H9 (cell line): ENCODE measurements around the gene ADGRB3. TPM values are rescaled to one million over a fixed set of nuclear protein-coding genes. Genes with fewer than 3 reads are reported as not detected.

Experiments used
- DNase-seq: peaks from one replicate; pipeline ENCODE4 v3.0.0-alpha.2; 2017
- H2AFZ ChIP-seq: one replicate; pipeline ENCODE4 v1.6.1; 2013; ENCODE audit warnings: mild to moderate bottlenecking, low read length, control low read depth, moderate library complexity
- H2AK5ac ChIP-seq: 2 replicates; pipeline ENCODE4 v1.6.1; 2013; ENCODE audit warnings: low read length, control low read depth, mixed read lengths; ENCODE audit not compliant: insufficient read length
- H2BK120ac ChIP-seq: one replicate; pipeline ENCODE4 v1.6.1; 2013; ENCODE audit warnings: low read depth, mild to moderate bottlenecking, low read length, control low read depth, inconsistent platforms; ENCODE audit not compliant: poor library complexity, severe bottlenecking
- H2BK12ac ChIP-seq: 2 replicates; pipeline ENCODE4 v1.6.1; 2013; ENCODE audit warnings: low read length, control low read depth, mixed read lengths, low read depth; ENCODE audit not compliant: insufficient read length
- H2BK15ac ChIP-seq: 2 replicates; pipeline ENCODE4 v1.6.1; 2013; ENCODE audit warnings: low read depth, low read length, control low read depth
- H2BK20ac ChIP-seq: one replicate; pipeline ENCODE4 v1.6.1; 2013; ENCODE audit warnings: low read depth, mild to moderate bottlenecking, low read length, control low read depth, inconsistent platforms; ENCODE audit not compliant: poor library complexity, severe bottlenecking
- H2BK5ac ChIP-seq: 2 replicates; pipeline ENCODE4 v1.6.1; 2013; ENCODE audit warnings: low read length, control low read depth, mixed read lengths; ENCODE audit not compliant: insufficient read length
- H3K14ac ChIP-seq: 2 replicates; pipeline ENCODE4 v1.6.1; 2013; ENCODE audit warnings: low read length, control low read depth; ENCODE audit not compliant: insufficient read depth
- H3K18ac ChIP-seq: 2 replicates; pipeline ENCODE4 v1.6.1; 2013; ENCODE audit warnings: low read depth, mild to moderate bottlenecking, mixed read lengths, low read length, control low read depth; ENCODE audit not compliant: insufficient read length
- H3K23ac ChIP-seq: 2 replicates; pipeline ENCODE4 v1.6.1; 2013; ENCODE audit warnings: low read length, control low read depth, mixed read lengths, low read depth; ENCODE audit not compliant: insufficient read length
- H3K23me2 ChIP-seq: 2 replicates; pipeline ENCODE4 v1.6.1; 2013; ENCODE audit warnings: low read depth, mild to moderate bottlenecking, mixed read lengths, low read length, control low read depth; ENCODE audit not compliant: insufficient read length, poor library complexity, severe bottlenecking
- H3K27ac ChIP-seq: 2 replicates; pipeline ENCODE4 v1.5.1; 2013; ENCODE audit warnings: low read length, control low read depth, mixed read lengths, low read depth; ENCODE audit not compliant: insufficient read length
- H3K27me3 ChIP-seq: 2 replicates; pipeline ENCODE4 v1.6.1; 2013; ENCODE audit warnings: low read length, control low read depth, inconsistent platforms; ENCODE audit not compliant: insufficient read depth
- H3K4ac ChIP-seq: 2 replicates; pipeline ENCODE4 v1.6.1; 2013; ENCODE audit warnings: low read depth, mild to moderate bottlenecking, control low read depth, inconsistent platforms, low read length, moderate library complexity
- H3K4me1 ChIP-seq: 2 replicates; pipeline ENCODE4 v1.6.1; 2013; ENCODE audit warnings: low read length, control low read depth, inconsistent platforms; ENCODE audit not compliant: insufficient read depth
- H3K4me2 ChIP-seq: 2 replicates; pipeline ENCODE4 v1.6.1; 2013; ENCODE audit warnings: low read length, control low read depth, mixed read lengths; ENCODE audit not compliant: insufficient read length, insufficient read depth
- H3K56ac ChIP-seq: 2 replicates; pipeline ENCODE4 v1.6.1; 2013; ENCODE audit warnings: low read depth, mild to moderate bottlenecking, mixed read lengths, low read length, control low read depth; ENCODE audit not compliant: insufficient read length
- H3K79me1 ChIP-seq: 2 replicates; pipeline ENCODE4 v1.6.1; 2013; ENCODE audit warnings: low read depth, mild to moderate bottlenecking, moderate library complexity, low read length, control low read depth, inconsistent platforms; ENCODE audit not compliant: insufficient read depth, poor library complexity, severe bottlenecking
- H3K79me2 ChIP-seq: 2 replicates; pipeline ENCODE4 v1.6.1; 2013; ENCODE audit warnings: low read length, control low read depth, inconsistent platforms; ENCODE audit not compliant: insufficient read depth
- H3K9ac ChIP-seq: 2 replicates; pipeline ENCODE4 v1.6.1; 2013; ENCODE audit warnings: low read length, control low read depth, mixed read lengths; ENCODE audit not compliant: insufficient read length; ENCODE audit errors: extremely low read depth
- H3K9me3 ChIP-seq: one replicate; pipeline ENCODE4 v1.6.1; 2013; ENCODE audit warnings: low read depth, low read length, inconsistent platforms; ENCODE audit not compliant: control insufficient read depth
- H3T11ph ChIP-seq: one replicate; pipeline ENCODE4 v1.6.1; 2013; ENCODE audit warnings: mild to moderate bottlenecking, low read length, control low read depth, inconsistent platforms
- H4K20me1 ChIP-seq: one replicate; pipeline ENCODE4 v1.6.1; 2013; ENCODE audit not compliant: control insufficient read depth, insufficient read length, insufficient read depth
- H4K5ac ChIP-seq: 2 replicates; pipeline ENCODE4 v1.6.1; 2013; ENCODE audit warnings: low read depth, mild to moderate bottlenecking, mixed read lengths, low read length, control low read depth; ENCODE audit not compliant: insufficient read length
- H4K8ac ChIP-seq: replicated peaks from 2 replicates; pipeline ENCODE4 v1.6.1; 2013; ENCODE audit warnings: low read length, control low read depth, mixed read lengths, low read depth; ENCODE audit not compliant: insufficient read length
- H4K91ac ChIP-seq: 2 replicates; pipeline ENCODE4 v1.6.1; 2013; ENCODE audit warnings: low read depth, mild to moderate bottlenecking, moderate library complexity, mixed read lengths, low read length, control low read depth; ENCODE audit not compliant: insufficient read length
- H3K27ac Mint-ChIP-seq, 3 experiments: 2 replicates in 2 of 3; 3 replicates in 1 of 3; pipeline ENCODE4 v1.8.0; 2020 to 2021; ENCODE audit warnings: mixed read lengths in 3 of 3, mild to moderate bottlenecking in 1 of 3, moderate library complexity in 1 of 3
- H3K27me3 Mint-ChIP-seq: 2 replicates; pipeline ENCODE4 v1.8.0; 2021; ENCODE audit warnings: low read depth, mild to moderate bottlenecking, moderate library complexity, mixed read lengths
- H3K36me3 Mint-ChIP-seq, 3 experiments: 2 replicates in 2 of 3; 3 replicates in 1 of 3; pipeline ENCODE4 v1.8.0; 2020 to 2021; ENCODE audit warnings: low read depth in 3 of 3, mixed read lengths in 3 of 3; ENCODE audit not compliant: insufficient read depth in 1 of 3
- H3K4me1 Mint-ChIP-seq, 2 experiments: 2 replicates each; pipeline ENCODE4 v1.8.0; 2020; ENCODE audit warnings: mixed read lengths in 2 of 2
- H3K4me3 Mint-ChIP-seq, 2 experiments: 2 replicates in 1 of 2; 3 replicates in 1 of 2; pipeline ENCODE4 v1.8.0; 2020 to 2021; ENCODE audit warnings: mild to moderate bottlenecking in 2 of 2, mixed read lengths in 2 of 2, moderate library complexity in 1 of 2
- H3K9me3 Mint-ChIP-seq, 2 experiments: 2 replicates in 1 of 2; 3 replicates in 1 of 2; pipeline ENCODE4 v1.8.0; 2020; ENCODE audit warnings: mild to moderate bottlenecking in 2 of 2, mixed read lengths in 2 of 2, moderate library complexity in 1 of 2
- WGBS: extraction: QIAGEN DNeasy Blood & Tissue Kit; methylation state at CpG from one replicate; pipeline ENCODE4 v1.1.7; 2013; ENCODE audit warnings: missing lambda C conversion rate, low lambda C conversion rate, mixed read lengths; ENCODE audit not compliant: insufficient read length; ENCODE audit errors: extremely low coverage; 5-methylcytosine and 5-hydroxymethylcytosine counted together
- total RNA-seq: library from RNA; stranded (reverse); gene quantifications from 2 replicates; pipeline ENCODE4 v1.2.1, GENCODE V29; 2021
- TF ChIP-seq, protein P1 (sequence below): fragments of 200-600 bp; sonication (generic); conservative IDR thresholded peaks from 3 replicates; pipeline ENCODE4 v1.8.0; 2021; ENCODE audit warnings: antibody characterized with exemption, mild to moderate bottlenecking

The ADGRB3 gene
- total RNA-seq, 1 experiment from 2014 or later: 0.37 TPM

DNA sequence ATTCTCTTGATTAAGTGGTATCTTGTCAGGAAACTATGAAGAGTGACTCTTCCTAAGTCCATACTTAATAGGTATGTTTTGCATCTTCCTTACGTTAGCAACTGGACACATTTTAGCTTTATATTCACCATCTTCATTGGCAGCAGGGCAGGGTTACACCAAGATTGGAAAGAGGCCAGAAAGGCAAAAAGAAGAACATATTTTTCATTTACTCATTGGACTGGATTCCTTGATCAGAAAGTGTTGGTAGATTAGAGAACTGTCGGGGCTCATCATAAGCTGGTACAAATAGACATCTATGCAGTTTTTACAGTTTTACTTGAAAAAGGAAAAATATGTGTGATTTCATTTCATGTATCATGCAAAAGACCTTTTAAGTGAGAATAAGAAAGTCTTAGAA is 696.8 kb downstream of the ADGRB3 start:
- Histone ChIP-seq H3K27ac (no peak overlapping the region), H3K18ac (no peak overlapping the region), H3K56ac (no peak overlapping the region), H3K9me3 (no peaks in the 10 kb centered on the region), H2AK5ac (no peak overlapping the region), H3K79me2 (no peaks in the 10 kb centered on the region), H3K14ac (no peak overlapping the region), H3K23me2 (no peaks in the 10 kb centered on the region), H2BK120ac (no peak overlapping the region), H4K20me1 (no peaks in the 10 kb centered on the region), H2AFZ (no peak overlapping the region), H4K5ac (no peak overlapping the region), H4K91ac (no peak overlapping the region), H2BK15ac (no peak overlapping the region), H3K23ac (no peak overlapping the region), H3K27me3 (no peaks in the 10 kb centered on the region), H3T11ph (no peak overlapping the region), H2BK5ac (no peak overlapping the region), H2BK12ac (no peak overlapping the region), H3K9ac (no peak overlapping the region), H3K4me2 (no peak overlapping the region), H3K79me1 (no peaks in the 10 kb centered on the region), H3K4ac (no peak overlapping the region), H4K8ac (no peak overlapping the region), H3K4me1 (no peaks in the 10 kb centered on the region), H2BK20ac (no peak overlapping the region)
- no peaks in the 10 kb centered on the region for H3K9me3 Mint-ChIP-seq
- no peak overlapping the region for H3K4me3 Mint-ChIP-seq
- TF ChIP-seq, protein P1, sequence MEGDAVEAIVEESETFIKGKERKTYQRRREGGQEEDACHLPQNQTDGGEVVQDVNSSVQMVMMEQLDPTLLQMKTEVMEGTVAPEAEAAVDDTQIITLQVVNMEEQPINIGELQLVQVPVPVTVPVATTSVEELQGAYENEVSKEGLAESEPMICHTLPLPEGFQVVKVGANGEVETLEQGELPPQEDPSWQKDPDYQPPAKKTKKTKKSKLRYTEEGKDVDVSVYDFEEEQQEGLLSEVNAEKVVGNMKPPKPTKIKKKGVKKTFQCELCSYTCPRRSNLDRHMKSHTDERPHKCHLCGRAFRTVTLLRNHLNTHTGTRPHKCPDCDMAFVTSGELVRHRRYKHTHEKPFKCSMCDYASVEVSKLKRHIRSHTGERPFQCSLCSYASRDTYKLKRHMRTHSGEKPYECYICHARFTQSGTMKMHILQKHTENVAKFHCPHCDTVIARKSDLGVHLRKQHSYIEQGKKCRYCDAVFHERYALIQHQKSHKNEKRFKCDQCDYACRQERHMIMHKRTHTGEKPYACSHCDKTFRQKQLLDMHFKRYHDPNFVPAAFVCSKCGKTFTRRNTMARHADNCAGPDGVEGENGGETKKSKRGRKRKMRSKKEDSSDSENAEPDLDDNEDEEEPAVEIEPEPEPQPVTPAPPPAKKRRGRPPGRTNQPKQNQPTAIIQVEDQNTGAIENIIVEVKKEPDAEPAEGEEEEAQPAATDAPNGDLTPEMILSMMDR: no peak
- H3K27ac Mint-ChIP-seq: no peak overlapping the region
- no CpG with 5 or more reads among the region's 2 CpGs for WGBS
- DNase-seq: no peak
- no peaks in the 10 kb centered on the region for H3K4me1 Mint-ChIP-seq
- no peaks in the 10 kb centered on the region for H3K36me3 Mint-ChIP-seq
- no peaks in the 10 kb centered on the region for H3K27me3 Mint-ChIP-seq
